SK-N-SH (cell line): ENCODE data around the gene ANKS1B. TPM values are rescaled to one million over a fixed set of nuclear protein-coding genes. Genes with fewer than 3 reads are reported as not detected.

Experiments
- CTCF ChIA-PET: fragments of 300-600, 350-600 bp; formaldehyde crosslinking; extraction: SDS; loops from one replicate; lab custom pipeline; 2021; lab: Yijun Ruan, JAX
- POLR2A ChIA-PET: fragments of 350-600 bp; sonication (Branson Sonifier 250); formaldehyde crosslinking; extraction: SDS; loops from one replicate; lab custom pipeline; 2020; ENCODE audit warnings: antibody characterized with exemption, inconsistent platforms; lab: Yijun Ruan, JAX
- DNase-seq: peaks from one replicate; pipeline ENCODE4 v3.0.0; 2012
- H2AFZ ChIP-seq: fragments of 200-600 bp; sonication (generic); 2 replicates; pipeline ENCODE4 v1.8.1; 2016; ENCODE audit warnings: antibody characterized with exemption, mild to moderate bottlenecking, low read depth
- H3F3A ChIP-seq: fragments of 200-600 bp; sonication (generic); replicated peaks from 2 replicates; pipeline ENCODE3; 2016; ENCODE audit warnings: antibody characterized with exemption, mild to moderate bottlenecking; ENCODE audit not compliant: insufficient read depth
- H3K27ac ChIP-seq, 2 experiments: fragments of 200-500 bp in 1 of 2; fragments of 200-600 bp in 1 of 2; sonication (Bioruptor generic) in 1 of 2; sonication (generic), shearing (Covaris generic) in 1 of 2; 2 replicates each; pipeline versions ENCODE4 v1.5.1 to v1.6.1; 2014 to 2016; ENCODE audit warnings: low read depth in 2 of 2, inconsistent platforms in 1 of 2, low read length in 1 of 2, mild to moderate bottlenecking in 1 of 2, mixed read lengths in 1 of 2
- H3K27me3 ChIP-seq: fragments of 200-600 bp; sonication (generic), shearing (Covaris generic); 2 replicates; pipeline ENCODE4 v1.6.1; 2016; ENCODE audit warnings: mixed run types; ENCODE audit not compliant: insufficient read depth
- H3K36me3 ChIP-seq, 2 experiments: fragments of 200-500 bp in 1 of 2; fragments of 200-600 bp in 1 of 2; sonication (Bioruptor generic) in 1 of 2; sonication (generic) in 1 of 2; replicated peaks in 1 of 2; 2 replicates each; pipeline versions ENCODE3 to v1.5.1; 2014 to 2016; ENCODE audit warnings: low read length in 1 of 2, mild to moderate bottlenecking in 1 of 2; ENCODE audit not compliant: insufficient read depth in 2 of 2, control insufficient read depth in 1 of 2
- H3K4me1 ChIP-seq, 2 experiments: fragments of 200-500 bp in 1 of 2; fragments of 200-600 bp in 1 of 2; sonication (Bioruptor generic) in 1 of 2; sonication (generic), shearing (Covaris generic) in 1 of 2; 2 replicates each; pipeline versions ENCODE4 v1.5.1 to v1.6.1; 2014 to 2016; ENCODE audit warnings: low read depth in 1 of 2, low read length in 1 of 2, mixed run types in 1 of 2; ENCODE audit not compliant: insufficient read depth in 2 of 2, control insufficient read depth in 1 of 2
- H3K4me2 ChIP-seq: fragments of 200-600 bp; sonication (generic), shearing (Covaris generic); 2 replicates; pipeline ENCODE4 v1.6.1; 2017; ENCODE audit warnings: mixed run types
- H3K4me3 ChIP-seq, 2 experiments: fragments of 200-500 bp in 1 of 2; fragments of 200-600 bp in 1 of 2; sonication (Bioruptor generic) in 1 of 2; sonication (generic), shearing (Covaris generic) in 1 of 2; 2 replicates each; pipeline versions ENCODE4 v1.5.1 to v1.8.1; 2014 to 2016; ENCODE audit warnings: low read depth in 2 of 2, inconsistent platforms in 1 of 2, low read length in 1 of 2, mild to moderate bottlenecking in 1 of 2, mixed read lengths in 1 of 2, moderate library complexity in 1 of 2
- H3K79me2 ChIP-seq: fragments of 200-600 bp; sonication (generic); 2 replicates; pipeline ENCODE4 v1.8.1; 2017; ENCODE audit warnings: mild to moderate bottlenecking; ENCODE audit not compliant: insufficient read depth
- H3K9ac ChIP-seq: fragments of 200-600 bp; sonication (generic); 2 replicates; pipeline ENCODE4 v1.6.1; 2017; ENCODE audit warnings: mixed run types
- H3K9me2 ChIP-seq: fragments of 200-600 bp; sonication (generic); 2 replicates; pipeline ENCODE4 v1.6.1; 2017; ENCODE audit warnings: mixed run types
- H3K9me3 ChIP-seq: fragments of 200-600 bp; sonication (generic); 2 replicates; pipeline ENCODE4 v1.6.1; 2017; ENCODE audit warnings: mixed run types, mild to moderate bottlenecking, moderate library complexity
- H4K20me1 ChIP-seq: fragments of 200-600 bp; sonication (generic); 2 replicates; pipeline ENCODE4 v1.6.1; 2017; ENCODE audit warnings: mild to moderate bottlenecking, mixed run types; ENCODE audit not compliant: insufficient read depth
- CHD2 ChIP-seq: fragments of 150-350 bp; IDR thresholded peaks from 2 replicates; pipeline ENCODE4 v1.6.1; 2018; ENCODE audit warnings: low read length; ENCODE audit not compliant: partially characterized antibody
- CTCF ChIP-seq: fragments of 200-600 bp; sonication (generic); IDR thresholded peaks from 2 replicates; pipeline ENCODE4 v1.6.1; 2017; ENCODE audit warnings: antibody characterized with exemption, mild to moderate bottlenecking, moderate library complexity
- ELF1 ChIP-seq: IDR thresholded peaks from 2 replicates; pipeline ENCODE4 v1.4.0; 2012
- FOSL2 ChIP-seq: IDR thresholded peaks from 2 replicates; pipeline ENCODE4 v1.4.0; 2012; ENCODE audit warnings: low read depth, mild to moderate bottlenecking, moderate library complexity, borderline replicate concordance
- FOXM1 ChIP-seq: IDR thresholded peaks from 2 replicates; pipeline ENCODE4 v1.4.0; 2012; ENCODE audit warnings: low read depth, mild to moderate bottlenecking
- GABPA ChIP-seq: IDR thresholded peaks from 2 replicates; pipeline ENCODE4 v1.4.0; 2012; ENCODE audit warnings: low read depth, mild to moderate bottlenecking
- GATA2 ChIP-seq: sonication (generic); formaldehyde crosslinking; IDR thresholded peaks from 2 replicates; pipeline ENCODE4 v1.5.0; 2020; ENCODE audit warnings: mild to moderate bottlenecking, missing genetic modification reagents
- IRF3 ChIP-seq: fragments of 150-350 bp; IDR thresholded peaks from 2 replicates; pipeline ENCODE4 v1.6.1; 2016; ENCODE audit warnings: mild to moderate bottlenecking, low read depth, low read length
- MEF2A ChIP-seq: IDR thresholded peaks from 2 replicates; pipeline ENCODE4 v1.4.0; 2012; ENCODE audit warnings: low read depth, borderline replicate concordance
- NRF1 ChIP-seq: IDR thresholded peaks from 2 replicates; pipeline ENCODE4 v1.6.1; 2012; ENCODE audit warnings: low read depth, mild to moderate bottlenecking, low read length
- PBX3 ChIP-seq: IDR thresholded peaks from 2 replicates; pipeline ENCODE4; 2012
- REST ChIP-seq: IDR thresholded peaks from 2 replicates; pipeline ENCODE4 v1.6.1; 2012; ENCODE audit warnings: mild to moderate bottlenecking, low read depth, low read length, moderate library complexity
- SMC3 ChIP-seq: IDR thresholded peaks from 2 replicates; pipeline ENCODE4 v1.6.1; 2012; ENCODE audit warnings: low read depth, low read length, improper control_type of control experiment
- TEAD4 ChIP-seq: IDR thresholded peaks from 2 replicates; pipeline ENCODE4 v1.4.0; 2012; ENCODE audit warnings: mild to moderate bottlenecking, borderline replicate concordance; ENCODE audit not compliant: insufficient read depth
- USF2 ChIP-seq: fragments of 150-350 bp; IDR thresholded peaks from 2 replicates; pipeline ENCODE4 v1.6.1; 2017; ENCODE audit warnings: antibody characterized with exemption, low read length, low read depth, borderline replicate concordance
- polyA plus RNA-seq, 3 experiments: library from polyadenylated mRNA; depleted of rRNA; stranded (reverse); fragments of >200 nt; gene quantifications; 2 replicates each; pipeline ENCODE4 v1.2.3, GENCODE V29; 2012

The ANKS1B gene
- polyA plus RNA-seq, 1 of the 3 experiments (the other 2 are of a cell fraction): 1.8 TPM

- no peak overlapping the region for H3K27ac ChIP-seq
- H3K79me2 ChIP-seq: no peaks in the 10 kb centered on the region
- peaks cover 7% of the 10 kb centered on the region for H3F3A ChIP-seq
- H3K9me2 ChIP-seq: no peaks in the 10 kb centered on the region
- no peak overlapping the region for H2AFZ ChIP-seq
- peaks cover 41 to 44% of the 10 kb centered on the region in 2 experiments for H3K36me3 ChIP-seq
- H3K9me3 ChIP-seq: no peaks in the 10 kb centered on the region
- no peak for DNase-seq
- no peaks in the 10 kb centered on the region for H3K27me3 ChIP-seq
- no peak overlapping the region for H3K4me3 ChIP-seq
- H3K9ac ChIP-seq: no peak overlapping the region
- H3K4me2 ChIP-seq: no peak overlapping the region
- TF ChIP-seq CHD2: no peak
- TF ChIP-seq MEF2A: no peak
- TF ChIP-seq GABPA: no peak
- no peak for TF ChIP-seq REST
- no peak for TF ChIP-seq USF2
- no peak for TF ChIP-seq TEAD4
- no peak for TF ChIP-seq NRF1
- TF ChIP-seq IRF3: no peak
- no peak for TF ChIP-seq GATA2 (CRISPR knock-in tag)
- TF ChIP-seq FOSL2: no peak
- no peak for TF ChIP-seq CTCF
- no peak for TF ChIP-seq PBX3
- no peak for TF ChIP-seq SMC3
- TF ChIP-seq ELF1: no peak
- no peak for TF ChIP-seq FOXM1
- CTCF ChIA-PET: interaction anchor here (1.1 to 2.0 kb wide), 5 partner anchors 8 to 269 kb away, joined by 3 to 6 read pairs (median 4); no protein-coding TSS in a partner anchor
- POLR2A ChIA-PET: no interaction called here
- peaks cover 0 to 15% of the 10 kb centered on the region in 2 experiments for H3K4me1 ChIP-seq
- H4K20me1 ChIP-seq: no peaks in the 10 kb centered on the region
Measured at GRCh38 chr12:98730412-98730811, 1254.3 kb downstream of the ANKS1B start.
